LHCN-M2 (cell line): Measurements from ENCODE around the gene ULK3. TPM values are rescaled to one million over a fixed set of nuclear protein-coding genes. Genes with fewer than 3 reads are reported as not detected.

Experiments used
- total RNA-seq: library from RNA; depleted of rRNA; stranded (reverse); fragments of >200 nt; gene quantifications from 2 replicates; pipeline ENCODE4 v1.2.3, GENCODE V29; 2014; rRNA removed

ULK3 gene
- total RNA-seq, 1 experiment from 2014 or later: 31.5 TPM

Other genes with a start within 250 kb of the ULK3 start
- 60.5 and 81.1 TPM in 2 replicates for gene CLK3, start 227.3 kb downstream of the ULK3 start, total RNA-seq
- 5.1 and 8.7 TPM in 2 replicates for gene EDC3, start 147.1 kb downstream of the ULK3 start, total RNA-seq
- gene CYP1A1, start 117.6 kb downstream of the ULK3 start, total RNA-seq: 0.06 TPM in 1 of 2 replicates, not detected in the other
- not detected in 2 replicates for gene CYP1A2, start 94.3 kb downstream of the ULK3 start, total RNA-seq
- 22.2 and 28.8 TPM in 2 replicates for gene CSK, start 61.1 kb downstream of the ULK3 start, total RNA-seq
- gene LMAN1L, start 30.3 kb downstream of the ULK3 start, total RNA-seq: 0.06 TPM in 1 of 2 replicates, not detected in the other
- gene CPLX3, start 16.5 kb downstream of the ULK3 start, total RNA-seq: not detected in 2 replicates
- 29.2 and 40.0 TPM in 2 replicates for gene SCAMP2, start 30.2 kb upstream of the ULK3 start, total RNA-seq
- gene MPI, start 46.9 kb upstream of the ULK3 start, total RNA-seq: 110 and 122 TPM in 2 replicates
- gene FAM219B, start 63.7 kb upstream of the ULK3 start, total RNA-seq: 45.0 and 51.8 TPM in 2 replicates
- gene COX5A, start 94.9 kb upstream of the ULK3 start, total RNA-seq: 97.5 and 109 TPM in 2 replicates
- gene RPP25, start 113.6 kb upstream of the ULK3 start, total RNA-seq: 8.9 and 9.1 TPM in 2 replicates
- gene SCAMP5, start 152.4 kb upstream of the ULK3 start, total RNA-seq: 0.51 and 0.98 TPM in 2 replicates
- gene PPCDC, start 180.4 kb upstream of the ULK3 start, total RNA-seq: 21.1 and 22.8 TPM in 2 replicates